Endothelial cell of umbilical vein (primary cell): ENCODE data around the gene PIK3R1. TPM values are rescaled to one million over a fixed set of nuclear protein-coding genes. Genes with fewer than 3 reads are reported as not detected.

Experiments used
- BruUV-seq: library from RNA; stranded (reverse); fragments of 400-500 nt; replicated peaks from 2 replicates; lab custom pipeline; 2021; lab: Mats Ljungman, UMichigan
- CTCF ChIA-PET: fragments of 300-600, 350-600 bp; sonication (Branson Sonifier 250); formaldehyde crosslinking; loops from one replicate; lab custom pipeline; 2021; ENCODE audit warnings: antibody characterized with exemption, inconsistent platforms; lab: Charles Lee
- POLR2A ChIA-PET: fragments of 300-600, 350-600 bp; sonication (Branson Sonifier 250); formaldehyde crosslinking; loops from one replicate; lab custom pipeline; 2021; ENCODE audit warnings: antibody characterized with exemption, inconsistent platforms; lab: Charles Lee
- DNase-seq: peaks from one replicate; pipeline ENCODE4 v3.0.0-alpha.2; 2011; ENCODE audit warnings: low read depth, low spot score
- FAIRE-seq: peaks from 2 replicates; lab custom pipeline; 2011; peaks lifted over from hg19 to GRCh38; lab: Jason Lieb, UNC
- H2AFZ ChIP-seq: 2 replicates; pipeline ENCODE4 v1.6.0; 2012; ENCODE audit warnings: low read depth, low read length, control low read depth, inconsistent platforms
- H3K27ac ChIP-seq: 2 replicates; pipeline ENCODE4 v1.5.1; 2011; ENCODE audit warnings: low read depth, mild to moderate bottlenecking, control low read depth, low read length, moderate library complexity; ENCODE audit not compliant: insufficient read depth
- H3K27me3 ChIP-seq, 2 experiments: 2 replicates each; pipeline versions ENCODE4 v1.6.0 to v1.6.1; 2011; ENCODE audit warnings: low read length in 2 of 2, mixed read lengths in 1 of 2; ENCODE audit not compliant: control insufficient read depth in 2 of 2, insufficient read depth in 2 of 2
- H3K36me3 ChIP-seq, 2 experiments: 2 replicates in 1 of 2; 3 replicates in 1 of 2; pipeline ENCODE4 v1.5.1; 2011; ENCODE audit warnings: low read length in 2 of 2, mild to moderate bottlenecking in 1 of 2, moderate library complexity in 1 of 2; ENCODE audit not compliant: control insufficient read depth in 2 of 2, insufficient read depth in 2 of 2; ENCODE audit errors: extremely low read depth in 1 of 2
- H3K4me1 ChIP-seq: 3 replicates; pipeline ENCODE4 v1.5.1; 2011; ENCODE audit warnings: mild to moderate bottlenecking, low read length; ENCODE audit not compliant: control insufficient read depth, insufficient read depth; ENCODE audit errors: extremely low read depth
- H3K4me2 ChIP-seq: 2 replicates; pipeline ENCODE4 v1.6.1; 2011; ENCODE audit warnings: low read length, control low read depth, mixed read lengths; ENCODE audit not compliant: insufficient read depth
- H3K4me3 ChIP-seq, 3 experiments: fragments of 200-600 bp in 1 of 3; sonication (generic), shearing (Covaris generic) in 1 of 3; replicated peaks in 1 of 3; 2 replicates each; pipeline ENCODE4 v1.5.1; 2011 to 2016; ENCODE audit warnings: control low read depth in 3 of 3, low read length in 3 of 3, mild to moderate bottlenecking in 2 of 3, inconsistent platforms in 1 of 3, low read depth in 1 of 3, moderate library complexity in 1 of 3; ENCODE audit not compliant: insufficient read depth in 1 of 3
- H3K79me2 ChIP-seq: 2 replicates; pipeline ENCODE4 v1.6.0; 2012; ENCODE audit warnings: low read length, inconsistent platforms; ENCODE audit not compliant: control insufficient read depth, insufficient read depth
- H3K9ac ChIP-seq: replicated peaks from 2 replicates; pipeline ENCODE3; 2011; ENCODE audit warnings: low read length, control low read depth; ENCODE audit not compliant: insufficient read depth; ENCODE audit errors: extremely low read depth
- H3K9me1 ChIP-seq: replicated peaks from 3 replicates; pipeline ENCODE4 v1.6.0; 2011; ENCODE audit warnings: mild to moderate bottlenecking, low read length; ENCODE audit not compliant: control insufficient read depth, insufficient read depth; ENCODE audit errors: extremely low read depth
- H3K9me3 ChIP-seq: replicated peaks from 2 replicates; pipeline ENCODE4 v1.5.1; 2012; ENCODE audit warnings: low read length, inconsistent platforms; ENCODE audit not compliant: control insufficient read depth, insufficient read depth
- H4K20me1 ChIP-seq: replicated peaks from 2 replicates; pipeline ENCODE3; 2011; ENCODE audit warnings: mild to moderate bottlenecking, low read length; ENCODE audit not compliant: control insufficient read depth, insufficient read depth; ENCODE audit errors: extremely low read depth
- CTCF ChIP-seq, 2 donors: IDR thresholded peaks; 1 replicate in 1 of 2; 2 replicates in 1 of 2; pipeline ENCODE4 v1.5.1; 2011; ENCODE audit warnings: low read length in 2 of 2, mild to moderate bottlenecking in 2 of 2, moderate library complexity in 2 of 2, control low read depth in 1 of 2, inconsistent platforms in 1 of 2, low read depth in 1 of 2; ENCODE audit not compliant: insufficient read depth in 1 of 2; ENCODE audit errors: extremely low read depth in 1 of 2
- EZH2 ChIP-seq: IDR thresholded peaks from 2 replicates; pipeline ENCODE4 v1.6.1; 2012; ENCODE audit warnings: borderline replicate concordance, low read depth, mild to moderate bottlenecking, moderate library complexity, low read length, inconsistent platforms; ENCODE audit not compliant: severe bottlenecking
- FOS ChIP-seq: IDR thresholded peaks from 2 replicates; pipeline ENCODE4 v1.6.1; 2011; ENCODE audit warnings: mild to moderate bottlenecking, low read length, moderate library complexity, borderline replicate concordance; ENCODE audit not compliant: insufficient read depth
- MAX ChIP-seq: IDR thresholded peaks from 2 replicates; pipeline ENCODE4 v1.6.1; 2011; ENCODE audit not compliant: insufficient read depth, insufficient read length
- MYC ChIP-seq: IDR thresholded peaks from one replicate; pipeline ENCODE4 v1.6.1; 2011; ENCODE audit warnings: mild to moderate bottlenecking, low read depth, low read length
- POLR2A ChIP-seq: IDR thresholded peaks from 2 replicates; pipeline ENCODE4 v1.6.1; 2012; ENCODE audit warnings: low read depth, mild to moderate bottlenecking, control low read depth, low read length
- POLR2AphosphoS5 ChIP-seq: IDR thresholded peaks from 2 replicates; pipeline ENCODE4 v1.6.1; 2012; ENCODE audit warnings: low read depth, mild to moderate bottlenecking, control low read depth, low read length, moderate library complexity; ENCODE audit not compliant: insufficient read depth
- dilution Hi-C: fragments of 300-500 bp; cut with MboI; formaldehyde crosslinking; loops from one replicate; pipeline ENCODE4 v1.15.0; 2019; ENCODE audit warnings: low sequenced_read_pairs; ENCODE audit not compliant: extremely low pct_ligation_motif_present
- intact Hi-C: fragments of 100-400 bp; cut with micrococcal nuclease; formaldehyde crosslinking; loops from one replicate; pipeline ENCODE4 v1.10.0; 2022
- polyA plus RNA-seq, 4 experiments: library from polyadenylated mRNA; depleted of rRNA in 3 of 4; stranded (reverse) in 3 of 4; unstranded in 1 of 4; fragments of >200 nt; gene quantifications; 2 replicates each; pipeline versions ENCODE4 v1.2.1 to v1.2.3, GENCODE V29; 2011 to 2012; ENCODE audit warnings: missing spikeins in 1 of 4
- total RNA-seq: library from RNA; stranded (reverse); gene quantifications from 2 replicates; pipeline ENCODE4 v1.2.3, GENCODE V29; 2021

Gene PIK3R1
- total and polyA plus RNA-seq, 2 donors (not counting 3 experiments of a cell fraction or from before 2014, with no cell fraction given), result 2.8 to 30.0 TPM

- H3K4me3 ChIP-seq, result no peak overlapping the region
- peaks cover 11% of the 10 kb centered on the region for H3K79me2 ChIP-seq
- ChIA-PET POLR2A (no interaction called here), CTCF (interaction anchor here (2.1 kb wide), 1 partner anchor 13 kb away, joined by 9 read pairs; no protein-coding TSS in a partner anchor)
- dilution Hi-C loops (loop anchor here (25.0 kb wide), 1 partner anchor 1104 kb away; no protein-coding TSS in a partner anchor), intact Hi-C loops (no loop called here)
- H3K27ac ChIP-seq, result no peak overlapping the region
- H3K9me3 ChIP-seq, result no peaks in the 10 kb centered on the region
- peaks cover 3% of the 10 kb centered on the region for H3K4me1 ChIP-seq
- no peak overlapping the region for H2AFZ ChIP-seq
- H4K20me1 ChIP-seq, result peaks cover 3% of the 10 kb centered on the region
- DNase-seq (no peak), FAIRE-seq (no peak)
- no peaks in the 10 kb centered on the region for H3K36me3 ChIP-seq
- H3K27me3 ChIP-seq, result no peaks in the 10 kb centered on the region
- BruUV-seq, result no TSS peak
- no peak for TF ChIP-seq POLR2AphosphoS5
- TF ChIP-seq EZH2, result no peak
- no peak for TF ChIP-seq POLR2A
- TF ChIP-seq FOS, result no peak
- no peak for TF ChIP-seq MAX
- TF ChIP-seq MYC, result no peak
- TF ChIP-seq CTCF (IDR thresholded peaks at IDR 0.05; ENCODE audit: extremely low read depth in 1 of 2, insufficient read depth in 1 of 2, low read depth in 1 of 2, low read length in 2 of 2), result no peak
- no peaks in the 10 kb centered on the region for H3K9me1 ChIP-seq
- no peak overlapping the region for H3K9ac ChIP-seq
- H3K4me2 ChIP-seq, result no peak overlapping the region
These were observed 50.4 kb downstream of the PIK3R1 start for GRCh38 chr5:68265822-68266395.
